Stimulated activated CD8-positive, alpha-beta memory T cell treated with anti-CD3 and anti-CD28 coated beads, Interleukin-15, amount 100 ng/mL, for 1 hour (primary cell): ENCODE results near the gene INTS1.

Source experiments
- DNase-seq: peaks from one replicate; pipeline ENCODE4 v3.0.0-alpha.2; 2020; ENCODE audit warnings: low read depth

INTS1 gene

GRCh38 chr7:1487466-1487865 lies 16.7 kb downstream of the INTS1 start:
- DNase-seq, result no peak

DNA sequence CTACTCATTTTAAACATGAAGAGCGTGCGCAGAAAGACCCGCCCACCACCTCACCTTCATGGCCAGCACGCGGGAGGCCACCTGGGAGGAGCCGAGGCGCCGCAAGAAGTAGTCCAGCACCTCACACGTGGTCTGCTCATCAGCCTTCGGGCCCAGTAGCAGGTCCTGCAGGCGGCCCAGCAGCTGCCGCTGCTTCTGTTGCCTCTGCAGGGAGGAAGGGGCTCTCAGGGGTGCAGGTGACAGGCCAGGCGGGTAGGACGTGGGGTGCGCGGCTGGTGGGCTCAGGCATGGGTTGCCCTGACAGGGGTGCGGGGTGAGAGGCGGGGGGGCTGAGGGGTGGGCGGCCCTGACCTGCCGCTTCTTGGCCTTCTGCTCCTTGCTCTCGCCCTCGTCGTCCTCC lies 17.6 kb downstream of the INTS1 start:
- no peak for DNase-seq

DNA sequence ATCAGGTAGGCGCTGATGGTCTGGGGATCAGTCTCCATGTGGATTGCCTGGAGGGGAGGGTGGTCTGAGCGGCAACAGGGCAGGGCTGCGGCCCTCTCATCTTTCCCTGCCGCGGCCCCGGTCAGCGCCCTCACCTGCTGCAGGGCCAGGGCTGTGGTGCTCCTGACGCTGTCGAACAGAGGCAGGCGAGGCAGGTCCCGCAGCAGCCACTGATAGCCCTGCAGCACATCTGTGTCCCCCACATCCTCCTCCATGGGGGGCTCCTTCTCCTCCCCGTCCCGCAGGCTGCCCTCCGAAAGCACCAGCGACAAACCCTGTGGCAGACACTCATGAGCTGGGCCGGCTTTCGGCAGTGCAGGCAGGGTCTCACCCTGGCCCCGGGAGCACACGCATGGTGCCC lies 19.0 kb downstream of the INTS1 start:
- no peak for DNase-seq

DNA sequence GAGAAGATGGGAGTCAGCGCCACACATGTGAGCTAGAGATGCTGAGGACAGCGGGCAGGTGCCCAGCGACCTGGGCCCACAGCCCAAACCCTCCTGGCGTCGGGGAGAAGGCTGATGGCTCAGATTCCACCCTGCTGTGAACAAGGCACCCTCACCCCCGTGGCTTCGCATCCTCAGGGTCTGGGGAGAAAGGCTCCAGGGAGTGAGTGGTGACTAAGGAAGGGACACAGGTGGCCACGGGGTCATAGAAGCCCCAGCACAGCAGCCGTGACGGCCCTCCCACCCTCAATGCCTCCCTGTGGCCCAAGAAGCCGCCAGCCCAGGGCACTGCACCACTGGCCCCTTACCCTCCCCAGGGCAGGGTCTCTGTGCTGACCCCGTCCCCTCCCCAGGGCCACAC lies 19.6 kb downstream of the INTS1 start:
- DNase-seq, result no peak

GRCh38 chr7:1483536-1484505 lies 20.4 kb downstream of the INTS1 start:
- DNase-seq, result no peak

- no peak for DNase-seq
Measured at GRCh38 chr7:1483079-1483478, 21.1 kb downstream of the INTS1 start.

GRCh38 chr7:1481300-1481699 lies 22.9 kb downstream of the INTS1 start:
- no peak for DNase-seq

DNA sequence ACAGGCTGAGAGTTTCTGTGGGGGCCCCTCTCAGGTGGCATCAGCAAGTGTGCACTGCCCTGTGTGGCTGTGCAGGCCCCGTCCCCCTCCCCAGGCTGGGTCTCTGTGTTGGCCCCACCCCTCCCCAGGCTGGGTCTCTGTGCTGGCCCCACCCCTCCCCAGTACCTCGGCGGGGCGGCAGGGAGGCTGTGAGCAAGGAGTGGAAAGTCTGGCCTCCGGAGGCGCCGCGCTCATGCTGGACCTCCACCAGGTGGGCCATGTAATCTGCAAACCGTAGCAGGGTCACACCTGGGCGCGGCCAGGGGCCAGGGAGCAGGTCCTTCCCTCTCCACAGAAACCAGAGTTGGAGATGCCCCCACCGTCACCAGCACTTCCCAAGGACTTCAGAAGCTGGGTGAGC lies 23.5 kb downstream of the INTS1 start:
- DNase-seq, result no peak

DNA sequence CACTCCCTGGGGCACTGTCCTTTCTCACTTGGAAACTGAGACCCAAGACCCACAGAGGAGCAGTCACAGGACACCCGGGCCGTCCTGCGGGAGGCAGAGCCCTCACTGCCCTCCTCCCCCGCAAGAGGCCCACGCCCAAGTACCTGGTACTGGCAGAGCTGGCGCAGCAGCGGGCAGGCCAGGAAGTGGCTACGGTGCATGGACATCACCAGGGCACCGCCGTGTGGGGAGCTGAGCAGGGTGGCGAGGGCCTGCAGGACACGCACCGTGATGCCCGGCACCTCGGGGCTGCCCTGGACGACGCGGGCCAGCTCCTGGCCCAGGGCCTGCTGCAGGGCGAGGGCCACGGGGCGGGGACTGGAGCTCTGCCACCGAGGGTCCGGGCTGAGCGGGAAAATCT lies 24.9 kb downstream of the INTS1 start:
- no peak for DNase-seq

GRCh38 chr7:1478480-1478879 lies 25.7 kb downstream of the INTS1 start:
- no peak for DNase-seq

DNA sequence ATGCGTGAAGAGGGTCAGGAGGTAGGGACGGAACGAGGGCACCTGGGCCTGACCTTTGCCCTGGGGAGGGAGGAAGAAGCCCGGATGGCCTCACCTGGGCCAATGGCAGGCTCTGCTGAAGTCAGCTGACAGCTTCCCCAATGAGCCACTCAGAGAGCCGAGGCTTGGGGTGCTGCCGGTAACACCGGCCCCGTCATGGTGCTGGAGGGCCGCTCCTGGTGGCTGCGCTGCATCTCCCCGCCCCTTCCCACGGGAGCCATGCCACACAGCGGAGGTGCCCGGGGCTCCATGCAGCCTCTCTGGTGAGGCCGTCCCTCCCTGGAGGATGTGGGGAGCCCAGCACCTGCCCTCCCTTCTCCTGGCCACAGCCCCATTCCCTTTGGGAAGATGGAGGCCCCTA lies 27.3 kb downstream of the INTS1 start:
- no peak for DNase-seq

GRCh38 chr7:1475991-1476390 lies 28.2 kb downstream of the INTS1 start:
- no peak for DNase-seq

DNA sequence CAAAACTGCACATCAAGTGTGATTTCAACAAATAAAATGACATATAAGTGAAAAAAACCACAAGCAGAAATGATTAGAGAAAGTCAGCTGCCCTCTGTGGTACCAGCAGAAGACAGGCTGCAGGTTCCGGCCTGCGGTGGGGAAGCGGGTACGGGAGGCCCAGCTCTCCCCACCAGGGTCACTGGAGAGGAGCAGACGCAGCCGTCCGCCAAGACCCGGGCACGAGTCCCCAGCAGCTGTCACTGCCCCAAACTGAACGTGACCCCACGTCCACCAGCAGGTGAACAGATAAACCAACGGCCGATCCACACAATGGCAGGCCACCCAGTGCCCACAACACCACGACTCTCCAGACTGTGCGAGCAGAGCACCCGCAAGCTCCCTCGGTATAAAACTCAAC lies 28.8 kb downstream of the INTS1 start:
- no peak for DNase-seq

- DNase-seq, result no peak
Measured at GRCh38 chr7:1474736-1475135, 29.5 kb downstream of the INTS1 start.

GRCh38 chr7:1473864-1474512 lies 30.2 kb downstream of the INTS1 start:
- peak; percentile 72 for DNase-seq

DNA sequence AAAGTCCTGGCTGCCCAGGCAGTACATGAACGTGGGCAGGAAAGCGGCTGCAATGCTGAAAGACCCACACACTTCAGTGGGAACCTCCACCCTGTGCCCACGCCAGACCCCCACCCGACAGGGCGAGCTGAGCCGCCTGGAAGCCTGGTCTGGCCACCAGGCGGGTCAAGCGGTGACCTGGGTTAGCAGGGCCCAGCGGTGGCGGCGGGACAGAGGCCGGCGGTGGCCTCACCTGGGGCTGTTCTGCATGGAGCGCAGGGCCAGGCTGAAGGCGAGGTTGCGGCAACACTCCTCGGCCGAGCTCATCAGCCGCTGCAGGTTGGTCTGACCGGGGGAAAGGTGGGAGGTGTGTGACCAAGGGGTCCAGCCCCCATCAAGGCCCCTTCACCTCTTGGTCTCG lies 33.3 kb downstream of the INTS1 start:
- no peak for DNase-seq

DNA sequence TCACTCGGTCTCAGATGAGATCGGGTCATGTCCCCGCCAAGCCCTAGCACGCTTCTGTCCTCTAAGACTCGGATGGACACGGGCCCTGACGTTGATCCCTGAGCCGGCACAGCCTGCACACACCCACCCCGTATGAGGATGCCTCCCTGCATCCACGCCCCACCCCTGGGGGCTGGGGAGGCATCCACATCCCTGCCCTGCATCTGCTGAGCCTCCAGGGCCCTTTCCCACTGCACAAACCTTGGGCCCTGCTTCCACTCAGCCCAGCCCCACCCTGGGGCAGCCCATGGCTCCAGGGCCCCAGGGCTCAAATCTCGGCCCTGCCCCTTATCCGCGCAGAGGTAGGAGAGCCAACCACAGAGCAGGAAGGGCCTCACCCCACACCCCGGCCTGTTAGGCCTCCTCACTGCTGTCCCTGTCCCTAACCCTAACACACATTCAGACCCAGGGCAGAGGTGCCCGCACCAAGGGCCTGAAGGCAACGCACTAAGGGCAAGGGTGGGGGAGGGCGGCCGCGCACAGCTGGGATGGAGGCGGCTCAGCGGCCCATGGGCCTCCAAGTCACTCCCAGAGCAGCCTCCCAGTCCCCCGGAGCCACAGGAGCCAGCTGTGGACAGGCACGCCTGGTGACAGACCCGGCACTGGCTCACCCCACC lies 35.4 kb downstream of the INTS1 start:
- DNase-seq, result no peak

GRCh38 chr7:1468203-1468602 lies 36.0 kb downstream of the INTS1 start:
- no peak for DNase-seq

- no peak for DNase-seq
Measured at GRCh38 chr7:1466524-1467271, 37.5 kb downstream of the INTS1 start.

GRCh38 chr7:1464694-1465093 lies 39.5 kb downstream of the INTS1 start:
- no peak for DNase-seq

GRCh38 chr7:1463676-1464223 lies 40.4 kb downstream of the INTS1 start:
- DNase-seq, result no peak
